Fibroblast of mammary gland (primary cell): ENCODE results near the gene RHBDL1.
A peak's percentile ranks its signal among the peaks of the same experiment; 100 is the strongest.

ENCODE experiments used
- DNase-seq: peaks from one replicate; pipeline ENCODE4 v3.0.0-alpha.2; 2010; ENCODE audit warnings: low read depth
- H3K4me3 ChIP-seq: 2 replicates; pipeline ENCODE4 v1.5.1; 2011; ENCODE audit warnings: low read depth, mild to moderate bottlenecking, low read length, moderate library complexity; ENCODE audit not compliant: control insufficient read depth
- TF ChIP-seq, protein P1 (sequence below): conservative IDR thresholded peaks from 2 replicates; pipeline ENCODE4 v1.5.1; 2011; ENCODE audit warnings: low read depth, low read length, inconsistent platforms; ENCODE audit not compliant: control insufficient read depth, insufficient read depth

Gene RHBDL1

DNA sequence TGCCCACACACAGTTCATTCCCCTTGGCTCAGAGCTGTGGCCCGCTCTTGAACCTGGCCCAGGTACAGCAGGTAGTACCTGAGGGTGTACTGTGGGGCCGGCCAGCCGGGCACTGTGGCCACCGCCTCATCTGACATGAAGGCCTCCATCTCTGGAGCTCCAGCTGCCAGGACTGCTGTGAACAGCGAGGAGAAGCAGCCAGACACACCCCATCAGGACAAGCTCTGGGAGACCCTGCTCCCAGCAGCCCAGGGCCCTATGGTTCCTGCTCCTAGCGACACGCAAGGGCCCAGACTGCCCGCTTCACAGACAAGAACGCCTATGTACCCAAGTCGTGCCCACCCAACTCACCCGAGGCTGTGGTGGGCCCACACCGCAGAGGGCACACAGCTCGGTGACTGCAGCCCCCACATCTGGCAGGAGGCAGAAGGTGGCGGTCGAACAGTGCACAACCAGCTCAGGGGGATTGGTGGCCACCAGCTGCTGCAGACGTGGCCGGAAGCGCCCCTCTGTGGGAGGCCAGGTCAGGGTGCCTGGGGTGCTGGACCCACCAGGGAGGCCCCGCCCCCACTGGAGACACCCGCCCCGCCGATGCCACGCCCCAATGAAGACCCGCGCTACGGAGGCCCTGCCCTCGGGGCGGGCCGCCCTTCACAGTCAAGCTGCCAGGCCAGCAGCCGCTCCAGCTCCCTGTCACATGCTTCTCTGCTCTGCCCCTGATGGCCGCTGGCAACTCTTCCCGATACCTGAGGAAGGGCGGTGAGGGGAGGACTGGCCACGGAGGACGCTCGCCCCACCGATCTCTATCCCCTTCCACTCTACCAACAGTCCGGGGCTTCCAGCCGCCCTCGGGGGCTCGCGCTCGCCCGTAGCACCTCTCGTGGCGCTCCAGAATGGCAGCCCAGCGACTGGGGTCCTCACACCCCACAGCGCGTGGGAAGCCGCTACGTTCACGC lies 3.7 kb downstream of the RHBDL1 start:
- peak overlapping the region; percentile 45 for H3K4me3 ChIP-seq
- DNase-seq = peak; percentile 38
- TF ChIP-seq, protein P1, sequence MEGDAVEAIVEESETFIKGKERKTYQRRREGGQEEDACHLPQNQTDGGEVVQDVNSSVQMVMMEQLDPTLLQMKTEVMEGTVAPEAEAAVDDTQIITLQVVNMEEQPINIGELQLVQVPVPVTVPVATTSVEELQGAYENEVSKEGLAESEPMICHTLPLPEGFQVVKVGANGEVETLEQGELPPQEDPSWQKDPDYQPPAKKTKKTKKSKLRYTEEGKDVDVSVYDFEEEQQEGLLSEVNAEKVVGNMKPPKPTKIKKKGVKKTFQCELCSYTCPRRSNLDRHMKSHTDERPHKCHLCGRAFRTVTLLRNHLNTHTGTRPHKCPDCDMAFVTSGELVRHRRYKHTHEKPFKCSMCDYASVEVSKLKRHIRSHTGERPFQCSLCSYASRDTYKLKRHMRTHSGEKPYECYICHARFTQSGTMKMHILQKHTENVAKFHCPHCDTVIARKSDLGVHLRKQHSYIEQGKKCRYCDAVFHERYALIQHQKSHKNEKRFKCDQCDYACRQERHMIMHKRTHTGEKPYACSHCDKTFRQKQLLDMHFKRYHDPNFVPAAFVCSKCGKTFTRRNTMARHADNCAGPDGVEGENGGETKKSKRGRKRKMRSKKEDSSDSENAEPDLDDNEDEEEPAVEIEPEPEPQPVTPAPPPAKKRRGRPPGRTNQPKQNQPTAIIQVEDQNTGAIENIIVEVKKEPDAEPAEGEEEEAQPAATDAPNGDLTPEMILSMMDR = no peak

GRCh38 chr16:679814-680624 lies 4.5 kb downstream of the RHBDL1 start, which contains the start of gene STUB1:
STUB1 (plus strand) TSS chr16:680410; CDS start chr16:680526, 116 bp downstream.
- H3K4me3 ChIP-seq = peak within 1 kb of the TSS; percentile 77
- peak; percentile 76 for DNase-seq
- TF ChIP-seq, protein P1 = no peak

DNA sequence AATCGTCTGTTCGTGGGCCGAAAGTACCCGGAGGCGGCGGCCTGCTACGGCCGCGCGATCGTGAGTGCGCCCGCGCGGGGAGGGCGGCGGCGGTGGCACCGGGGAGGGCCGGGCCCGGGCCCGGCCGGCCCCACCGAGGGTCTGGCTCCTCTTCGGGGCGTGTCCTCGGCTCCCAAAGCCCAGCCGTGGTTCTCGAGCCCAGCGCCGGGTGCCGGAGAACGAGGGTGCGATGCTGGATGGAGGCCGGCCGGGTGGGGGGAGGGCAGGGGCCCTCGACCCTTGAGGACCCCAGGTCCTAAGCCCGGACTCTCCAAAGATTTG lies 5.1 kb downstream of the RHBDL1 start:
- DNase-seq = no peak
- TF ChIP-seq, protein P1 = no peak
- peak overlapping the region; percentile 77 for H3K4me3 ChIP-seq

DNA sequence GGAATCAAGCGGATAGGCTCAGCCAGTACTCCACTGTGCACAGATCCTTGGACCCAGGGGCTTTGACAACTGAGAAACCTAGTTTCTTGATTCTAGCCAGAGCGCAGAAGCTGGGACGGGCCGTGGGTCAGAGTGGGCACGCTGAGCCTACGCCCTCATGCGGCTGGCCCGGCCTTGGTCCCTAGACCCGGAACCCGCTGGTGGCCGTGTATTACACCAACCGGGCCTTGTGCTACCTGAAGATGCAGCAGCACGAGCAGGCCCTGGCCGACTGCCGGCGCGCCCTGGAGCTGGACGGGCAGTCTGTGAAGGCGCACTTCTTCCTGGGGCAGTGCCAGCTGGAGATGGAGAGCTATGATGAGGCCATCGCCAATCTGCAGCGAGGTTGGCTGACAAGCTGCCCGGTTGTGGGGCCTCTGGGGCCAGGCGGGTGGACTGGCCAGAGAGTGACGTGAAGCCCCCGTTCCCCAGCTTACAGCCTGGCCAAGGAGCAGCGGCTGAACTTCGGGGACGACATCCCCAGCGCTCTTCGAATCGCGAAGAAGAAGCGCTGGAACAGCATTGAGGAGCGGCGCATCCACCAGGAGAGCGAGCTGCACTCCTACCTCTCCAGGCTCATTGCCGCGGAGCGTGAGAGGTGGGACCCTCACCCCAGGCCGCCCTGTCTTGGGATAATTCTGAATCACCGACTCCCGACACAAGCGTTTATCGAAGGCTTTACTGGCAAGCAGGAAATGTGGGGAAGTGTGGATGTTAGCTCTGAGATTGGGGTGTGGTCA lies 5.7 kb downstream of the RHBDL1 start:
- peak; percentile 77 for DNase-seq
- TF ChIP-seq, protein P1 = no peak
- peak overlapping the region; percentile 77 for H3K4me3 ChIP-seq

GRCh38 chr16:681746-682427 lies 6.4 kb downstream of the RHBDL1 start:
- peak; percentile 66 for DNase-seq
- peak overlapping the region; percentile 77 for H3K4me3 ChIP-seq

More at GRCh38 chr16:681746-682427, 6.4 kb downstream of the RHBDL1 start:
- TF ChIP-seq, protein P1 = no peak
